Epithelial cell of prostate (primary cell): ENCODE data around the gene SGF29.
"Not testable (repeated sequence)": the region's sequence is repeated elsewhere in the genome, so short reads cannot be mapped to it uniquely, and the experiment has no call there.

Experiments used
- DNase-seq: peaks from one replicate; pipeline ENCODE4 v3.0.0-alpha.2; 2011; ENCODE audit warnings: low read depth, low spot score
- H3K27ac ChIP-seq: fragments of 450-650 bp; 2 replicates; pipeline ENCODE4 v1.5.1; 2017; ENCODE audit warnings: mild to moderate bottlenecking

Gene SGF29

GRCh38 chr16:28636093-28636823 is 82.5 kb downstream of the SGF29 start:
- peak; percentile 89 for DNase-seq
- peak overlapping the region; percentile 95 for H3K27ac ChIP-seq

GRCh38 chr16:28637765-28638164 is 84.0 kb downstream of the SGF29 start, which contains the start of gene NPIPB8:
NPIPB8 (plus strand) TSS chr16:28638065; CDS start chr16:28638361, 296 bp downstream.
- peak within 1 kb of the TSS; percentile 95 for H3K27ac ChIP-seq
- DNase-seq, result not testable (repeated sequence)

GRCh38 chr16:28638359-28638758 is 84.6 kb downstream of the SGF29 start:
- DNase-seq, result not testable (repeated sequence)
- peak overlapping the region; percentile 95 for H3K27ac ChIP-seq

GRCh38 chr16:28639959-28640358 is 86.2 kb downstream of the SGF29 start:
- H3K27ac ChIP-seq, DNase-seq: not testable (repeated sequence)
